Astrocyte of the cerebellum (primary cell): ENCODE data around the gene WFDC11.
"Not testable (repeated sequence)": the region's sequence is repeated elsewhere in the genome, so short reads cannot be mapped to it uniquely, and the experiment has no call there.

Experiments used
- DNase-seq: peaks from one replicate; pipeline ENCODE4 v3.0.0-alpha.2; 2011; ENCODE audit warnings: low read depth
- H3K4me3 ChIP-seq: 2 replicates; pipeline ENCODE4 v1.5.1; 2011; ENCODE audit warnings: mild to moderate bottlenecking, low read depth, low read length, moderate library complexity
- CTCF ChIP-seq: IDR thresholded peaks from 2 replicates; pipeline ENCODE4 v1.5.1; 2012; ENCODE audit warnings: low read length, low read depth, moderate library complexity, mild to moderate bottlenecking; ENCODE audit errors: missing control alignments
- in situ Hi-C: cut with HindIII; loops from 2 replicates; pipeline ENCODE4 v1.10.0; 2017; ENCODE audit warnings: low sequenced_read_pairs

WFDC11 gene

GRCh38 chr20:45670139-45670538 is at the start of gene WFDC11:
Gene WFDC11 (minus strand): TSS chr20:45670239. CDS start chr20:45650600, 19,639 bp downstream.
- H3K4me3 ChIP-seq: no peak within 1 kb of the TSS
- DNase-seq: no peak
- no peak for TF ChIP-seq CTCF
- in situ Hi-C loops: no loop called here

- H3K4me3 ChIP-seq, DNase-seq, in situ Hi-C loops: not testable (repeated sequence)
Observed at GRCh38 chr20:45716141-45716688, 46.2 kb upstream of the WFDC11 start.

- no peak within 1 kb of the TSS for H3K4me3 ChIP-seq
- TF ChIP-seq CTCF: no peak
- no peak for DNase-seq
- in situ Hi-C loops: no loop called here
Observed at GRCh38 chr20:45704969-45705637, 35.1 kb upstream of the WFDC11 start, which contains the start of gene WFDC10B. Gene WFDC10B (minus strand): TSS chr20:45705019. CDS start chr20:45685992, 19,027 bp downstream.

- no peak for DNase-seq
- in situ Hi-C loops: no loop called here
- no peak for TF ChIP-seq CTCF
- H3K4me3 ChIP-seq: no peak within 1 kb of the TSS
Observed at GRCh38 chr20:45701873-45702272, 31.8 kb upstream of the WFDC11 start, which contains the start of gene WFDC13. Gene WFDC13 (plus strand): TSS chr20:45702038. CDS start chr20:45702124, 86 bp downstream.

- no peak for DNase-seq
- no peak overlapping the region for H3K4me3 ChIP-seq
- in situ Hi-C loops: no loop called here
- TF ChIP-seq CTCF: no peak
Observed at GRCh38 chr20:45701104-45701503, 31.1 kb upstream of the WFDC11 start.

GRCh38 chr20:45695496-45695895 is 25.5 kb upstream of the WFDC11 start:
- no peak for DNase-seq
- TF ChIP-seq CTCF: no peak
- no peak overlapping the region for H3K4me3 ChIP-seq
- in situ Hi-C loops: no loop called here

- DNase-seq, H3K4me3 ChIP-seq, in situ Hi-C loops: not testable (repeated sequence)
Observed at GRCh38 chr20:45693346-45693745, 23.3 kb upstream of the WFDC11 start.
